GM12891 (cell line): ENCODE measurements around the gene CAPZA1.

Source experiments
- POLR2A ChIP-seq: IDR thresholded peaks from 2 replicates; pipeline ENCODE4 v1.6.1; 2011; ENCODE audit warnings: low read depth, low read length, control low read depth
- POLR2AphosphoS5 ChIP-seq: IDR thresholded peaks from 2 replicates; pipeline ENCODE4 v1.6.1; 2011; ENCODE audit warnings: low read depth, low read length, control low read depth
- POU2F2 ChIP-seq: IDR thresholded peaks from 2 replicates; pipeline ENCODE4 v1.6.1; 2011; ENCODE audit warnings: low read depth, mild to moderate bottlenecking, control low read depth, low read length, moderate library complexity
- SPI1 ChIP-seq: IDR thresholded peaks from 2 replicates; pipeline ENCODE4 v1.6.1; 2011; ENCODE audit warnings: low read depth, low read length, control low read depth
- TAF1 ChIP-seq: IDR thresholded peaks from 2 replicates; pipeline ENCODE4 v1.6.1; 2011; ENCODE audit warnings: low read depth, low read length, control low read depth

DNA sequence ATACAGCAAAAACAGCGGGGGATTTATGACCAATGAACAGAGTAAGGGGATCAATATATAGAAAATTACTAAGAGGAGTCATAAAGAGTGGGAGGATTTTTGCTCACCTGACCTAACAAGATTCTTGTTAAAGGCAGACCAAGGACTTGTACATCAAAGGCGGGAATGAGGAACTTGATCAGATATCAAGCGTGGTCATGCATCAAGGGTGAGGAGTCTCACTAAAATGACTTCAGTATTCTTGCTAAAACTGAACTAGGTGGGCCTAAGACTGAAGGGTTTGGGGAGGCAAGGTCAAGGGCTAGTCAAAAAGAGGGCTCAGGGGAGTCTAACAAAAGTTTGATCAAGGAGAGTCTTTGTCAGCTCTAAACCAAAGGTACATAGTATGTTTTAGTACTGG, 56.9 kb downstream of the CAPZA1 start:
- TF ChIP-seq POLR2AphosphoS5 (no peak), TAF1 (no peak), POLR2A (no peak), SPI1 (no peak), POU2F2 (no peak)
